Measurements from ENCODE around the gene HPS6. TPM values are rescaled to one million over a fixed set of nuclear protein-coding genes. Genes with fewer than 3 reads are reported as not detected.

HPS6 gene
- polyA plus RNA-seq, 3 donors = 12.4 to 16.7 (median 15.9) TPM

GRCh38 chr10:102065561-102066398 lies 631 bp downstream of the HPS6 start:
- peak; percentile 22 for DNase-seq

- DNase-seq = no peak
Observed at GRCh38 chr10:102066399-102067088, 1.4 kb downstream of the HPS6 start.

- no peak for DNase-seq
Observed at GRCh38 chr10:102067091-102067916, 2.2 kb downstream of the HPS6 start.

- DNase-seq = no peak
Observed at GRCh38 chr10:102068216-102068615, 3.1 kb downstream of the HPS6 start.

- DNase-seq = no peak
Observed at GRCh38 chr10:102069071-102069470, 3.9 kb downstream of the HPS6 start.

- DNase-seq = peak; percentile 55
Observed at GRCh38 chr10:102072673-102073527, 7.8 kb downstream of the HPS6 start.

GRCh38 chr10:102083541-102083940 lies 18.4 kb downstream of the HPS6 start:
- DNase-seq = no peak

GRCh38 chr10:102085336-102085735 lies 20.2 kb downstream of the HPS6 start:
- no peak for DNase-seq

- no peak for DNase-seq
Observed at GRCh38 chr10:102086196-102086595, 21.0 kb downstream of the HPS6 start.

- DNase-seq = no peak
Observed at GRCh38 chr10:102090772-102091171, 25.6 kb downstream of the HPS6 start.

GRCh38 chr10:102096449-102096848 lies 31.3 kb downstream of the HPS6 start:
- DNase-seq = no peak

- DNase-seq = no peak
Observed at GRCh38 chr10:102101152-102101551, 36.0 kb downstream of the HPS6 start.

GRCh38 chr10:102102421-102102820 lies 37.3 kb downstream of the HPS6 start:
- no peak for DNase-seq

GRCh38 chr10:102106998-102107397 lies 41.8 kb downstream of the HPS6 start:
- DNase-seq = no peak

- DNase-seq = no peak
Observed at GRCh38 chr10:102109166-102110116, 44.3 kb downstream of the HPS6 start.

- no peak for DNase-seq
Observed at GRCh38 chr10:102111276-102111675, 46.1 kb downstream of the HPS6 start.

GRCh38 chr10:102112210-102112817 lies 47.2 kb downstream of the HPS6 start:
- DNase-seq = no peak

GRCh38 chr10:102113261-102113955 lies 48.3 kb downstream of the HPS6 start:
- DNase-seq = no peak

All from renal pelvis (tissue), 4 donors.